NCI-H526 treated with DMSO at 0.1 percent for 48 hours (cell line): Measurements from ENCODE around the gene FOCAD.
"Not testable (repeated sequence)": the region's sequence is repeated elsewhere in the genome, so short reads cannot be mapped to it uniquely, and the experiment has no call there.

Experiments
- DNase-seq: peaks from one replicate; lab custom pipeline; 2025; lab: John Stamatoyannopoulos, UW

Gene FOCAD

GRCh38 chr9:20684035-20684874 lies at the start of gene FOCAD:
FOCAD (plus strand) TSS chr9:20684259; CDS start chr9:20715354, 31,095 bp downstream.
- DNase-seq, result peak; percentile 95

- no peak for DNase-seq
Observed at GRCh38 chr9:20634895-20635294, 49.2 kb upstream of the FOCAD start.

- DNase-seq, result peak; percentile 70
Observed at GRCh38 chr9:20636888-20637440, 47.1 kb upstream of the FOCAD start.

GRCh38 chr9:20640331-20641187 lies 43.5 kb upstream of the FOCAD start:
- peak; percentile 36 for DNase-seq

- DNase-seq, result peak; percentile 47
Observed at GRCh38 chr9:20642045-20642444, 42.0 kb upstream of the FOCAD start.

- no peak for DNase-seq
Observed at GRCh38 chr9:20643660-20644059, 40.4 kb upstream of the FOCAD start.

- no peak for DNase-seq
Observed at GRCh38 chr9:20646656-20647055, 37.4 kb upstream of the FOCAD start.

- no peak for DNase-seq
Observed at GRCh38 chr9:20649381-20649780, 34.7 kb upstream of the FOCAD start.

- DNase-seq, result no peak
Observed at GRCh38 chr9:20650313-20650712, 33.7 kb upstream of the FOCAD start.

- no peak for DNase-seq
Observed at GRCh38 chr9:20650750-20651299, 33.2 kb upstream of the FOCAD start.

GRCh38 chr9:20651939-20652338 lies 32.1 kb upstream of the FOCAD start:
- no peak for DNase-seq

GRCh38 chr9:20658246-20658667 lies 25.8 kb upstream of the FOCAD start:
- DNase-seq, result not testable (repeated sequence)

- DNase-seq, result no peak
Observed at GRCh38 chr9:20658677-20659473, 25.2 kb upstream of the FOCAD start.

- no peak for DNase-seq
Observed at GRCh38 chr9:20659474-20659967, 24.5 kb upstream of the FOCAD start.

- no peak for DNase-seq
Observed at GRCh38 chr9:20662156-20662555, 21.9 kb upstream of the FOCAD start.

- no peak for DNase-seq
Observed at GRCh38 chr9:20663133-20663532, 20.9 kb upstream of the FOCAD start.

- DNase-seq, result no peak
Observed at GRCh38 chr9:20664501-20664900, 19.6 kb upstream of the FOCAD start.

- no peak for DNase-seq
Observed at GRCh38 chr9:20670395-20670794, 13.7 kb upstream of the FOCAD start.

- no peak for DNase-seq
Observed at GRCh38 chr9:20671635-20672034, 12.4 kb upstream of the FOCAD start.

GRCh38 chr9:20673537-20673936 lies 10.5 kb upstream of the FOCAD start:
- not testable (repeated sequence) for DNase-seq

GRCh38 chr9:20681467-20681866 lies 2.6 kb upstream of the FOCAD start:
- DNase-seq, result no peak
